Activated T-cell treated with anti-CD3 and anti-CD28 coated beads for 1 hour (primary cell): ENCODE results near the gene NRSN1.

Experiments used
- DNase-seq: peaks from one replicate; pipeline ENCODE4 v3.0.0-alpha.2; 2020; ENCODE audit warnings: low read depth

The NRSN1 gene

GRCh38 chr6:24125980-24126379, at the start of gene NRSN1:
TSS of gene NRSN1 (plus strand) at chr6:24126215. CDS start at chr6:24134328, 8,113 bp downstream.
- DNase-seq: no peak

DNA sequence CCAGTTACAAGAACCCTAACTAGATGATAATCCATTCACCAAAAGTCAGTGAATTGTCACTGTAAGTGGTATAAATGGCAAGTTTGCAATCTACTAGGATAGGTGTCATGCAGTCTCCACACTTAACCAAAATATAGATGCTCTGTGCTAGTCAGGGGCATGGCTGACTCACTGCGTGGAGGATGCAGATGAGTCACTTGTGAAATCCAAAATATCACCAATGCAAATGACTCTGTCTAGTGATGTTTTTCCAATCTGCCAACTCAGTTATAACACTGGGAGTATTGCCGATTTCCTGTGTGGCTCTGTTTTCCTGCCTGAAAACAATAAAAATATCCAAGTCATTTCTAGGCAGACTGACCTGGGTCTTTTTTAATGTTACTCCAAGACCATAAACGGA, 47.8 kb upstream of the NRSN1 start:
- no peak for DNase-seq

- no peak for DNase-seq
Observed at GRCh38 chr6:24079076-24079475, 46.9 kb upstream of the NRSN1 start.

DNA sequence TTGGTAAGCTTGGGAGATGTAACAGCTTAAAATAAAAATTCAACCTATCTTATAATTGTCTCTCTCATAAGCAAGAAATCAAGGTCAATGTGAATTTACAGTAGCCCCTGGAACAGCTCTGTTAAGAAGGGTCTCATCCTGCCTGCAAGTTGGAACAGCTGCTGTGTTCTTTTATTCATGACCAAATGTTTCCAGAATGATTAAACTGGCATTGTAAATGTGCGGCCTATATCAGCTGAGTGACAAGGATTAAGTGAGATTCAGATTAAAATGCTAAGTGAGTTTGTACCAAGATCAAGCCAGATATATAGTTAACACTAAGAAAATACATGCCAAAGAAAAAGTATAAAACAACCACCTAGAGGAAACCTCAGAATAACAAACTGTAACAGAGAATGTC, 45.3 kb upstream of the NRSN1 start:
- no peak for DNase-seq

DNA sequence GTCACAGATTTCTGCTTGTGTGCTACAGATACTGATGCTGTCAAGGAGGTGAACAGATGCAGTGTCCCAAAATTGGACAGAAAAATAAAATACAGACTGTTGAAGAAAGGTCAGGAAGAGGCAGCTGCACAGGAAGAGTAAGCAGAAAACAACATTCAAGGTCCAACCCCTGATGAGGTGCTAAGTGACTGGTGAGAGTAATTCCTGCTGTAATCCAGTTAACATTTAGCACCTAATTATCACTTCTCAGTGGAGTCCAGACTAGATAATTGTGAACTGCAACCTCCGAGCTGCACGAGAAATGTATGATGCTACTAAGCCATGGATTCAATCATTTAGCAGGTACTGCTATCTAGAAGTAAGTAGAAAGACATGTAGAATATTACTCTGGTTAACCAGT, 36.3 kb upstream of the NRSN1 start:
- DNase-seq: no peak

GRCh38 chr6:24092407-24092806, 33.6 kb upstream of the NRSN1 start:
- no peak for DNase-seq

DNA sequence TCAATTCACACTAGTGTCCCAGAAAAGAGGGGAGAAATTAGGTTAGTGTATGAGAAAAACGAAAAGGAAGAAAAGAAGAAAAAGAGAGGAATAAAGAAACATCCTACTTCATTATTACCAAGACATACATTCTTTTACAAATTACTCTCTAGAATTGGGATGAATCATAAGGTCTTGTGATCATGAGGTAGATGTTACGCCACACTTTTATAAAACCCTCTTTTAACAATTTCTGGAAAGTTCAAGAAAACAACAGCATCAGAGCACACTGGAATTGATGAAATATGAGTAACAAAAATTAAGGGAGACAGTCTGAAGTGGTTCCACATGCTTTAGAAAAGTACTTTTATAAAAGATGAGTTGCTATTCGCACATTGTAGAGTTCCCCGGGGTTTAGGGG, 32.6 kb upstream of the NRSN1 start:
- no peak for DNase-seq

DNA sequence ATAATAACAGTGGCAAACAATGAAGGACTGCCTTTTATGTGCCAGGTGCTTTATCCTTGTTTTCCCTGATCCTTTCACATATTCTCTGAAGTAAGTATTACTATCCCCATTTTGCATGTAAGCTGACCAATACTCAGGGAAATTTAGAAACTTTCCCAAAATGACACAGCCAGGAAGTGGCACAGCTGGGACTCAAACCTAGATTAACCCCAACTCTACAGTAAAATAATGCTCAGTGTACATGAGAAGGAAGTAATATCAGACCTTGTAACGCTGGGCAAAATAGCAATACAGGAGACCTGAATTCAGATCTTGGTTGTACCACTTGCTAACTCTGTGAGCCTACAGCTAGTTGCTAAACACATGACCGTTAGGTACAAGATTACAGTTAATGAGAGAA, 26.8 kb upstream of the NRSN1 start:
- DNase-seq: no peak

GRCh38 chr6:24100024-24100769, 25.8 kb upstream of the NRSN1 start:
- DNase-seq: no peak

GRCh38 chr6:24100770-24101155, 25.3 kb upstream of the NRSN1 start:
- no peak for DNase-seq

DNA sequence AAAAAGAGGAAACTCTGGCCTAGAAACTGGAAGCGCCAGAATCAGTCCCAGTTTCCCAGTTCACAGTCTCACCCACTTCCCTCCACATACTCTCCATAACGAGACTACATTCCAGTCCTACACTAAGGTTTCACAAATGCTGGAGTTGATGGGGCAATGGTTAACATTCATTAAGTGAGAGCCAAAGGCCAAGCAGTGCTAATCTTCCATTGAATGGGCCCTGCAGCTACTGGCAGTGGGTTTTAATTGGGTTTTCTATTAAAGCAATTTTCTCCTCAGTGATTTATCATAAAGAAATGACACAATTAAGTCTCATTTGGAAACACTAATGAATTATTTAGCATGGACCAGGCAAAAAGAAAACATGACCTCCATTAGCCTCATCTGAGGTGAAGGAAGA, 20.8 kb upstream of the NRSN1 start:
- no peak for DNase-seq

DNA sequence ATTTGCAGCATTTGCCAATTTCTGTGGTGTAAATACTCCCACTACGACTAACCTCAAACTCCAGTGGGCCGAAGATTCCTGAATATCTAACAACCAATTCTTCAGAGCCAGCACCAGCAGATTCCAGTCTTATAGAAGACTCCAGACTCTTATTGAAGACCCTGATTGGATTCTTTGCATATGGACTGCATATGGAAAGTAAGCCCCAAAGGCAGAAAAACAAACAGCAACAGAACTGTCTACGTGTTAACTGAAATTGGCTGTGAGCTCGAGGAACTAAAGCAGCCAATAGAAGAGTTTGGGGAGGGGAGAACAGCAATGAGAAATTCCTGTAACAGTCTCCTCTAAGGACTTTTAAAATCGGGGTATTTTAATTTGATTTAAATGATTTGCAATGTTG, 19.7 kb upstream of the NRSN1 start:
- no peak for DNase-seq

DNA sequence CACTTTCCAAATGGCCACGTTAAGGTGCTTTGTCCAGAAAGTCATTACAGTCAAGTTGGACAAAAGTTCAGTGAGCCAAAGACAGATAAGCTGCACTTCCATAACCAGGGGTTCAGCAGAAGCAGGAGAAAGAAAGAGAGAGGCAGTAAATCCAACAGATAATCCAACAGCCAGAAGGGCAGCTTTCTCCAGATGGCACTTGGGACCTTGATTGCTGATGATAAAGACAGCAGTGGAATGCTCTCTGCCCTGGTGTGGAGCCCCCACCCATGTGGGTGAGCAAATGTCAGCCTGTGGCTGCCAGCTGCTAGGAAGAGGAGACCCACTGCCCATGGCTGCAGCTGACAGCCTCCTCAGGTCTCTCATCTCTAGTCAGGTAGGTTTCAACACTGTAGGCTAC, 18.7 kb upstream of the NRSN1 start:
- DNase-seq: no peak

DNA sequence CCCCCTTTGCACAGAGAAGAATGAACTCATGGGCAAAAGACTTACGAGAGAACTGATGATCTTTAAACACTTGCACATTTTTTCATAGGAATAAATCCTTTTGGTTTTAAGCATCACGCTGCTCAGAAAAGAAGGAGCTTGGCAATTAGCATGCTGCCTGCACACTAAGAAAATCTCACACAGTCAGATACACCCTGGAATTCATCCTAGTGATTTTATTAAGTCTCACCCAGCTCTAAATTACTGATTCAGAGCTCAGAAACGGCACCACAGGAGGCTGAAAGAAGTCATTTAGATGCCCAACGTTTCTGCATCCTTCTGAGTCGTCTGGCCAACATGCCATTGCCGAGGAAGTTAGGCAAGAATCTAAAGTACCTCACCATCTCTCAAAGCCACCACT, 18.0 kb upstream of the NRSN1 start:
- no peak for DNase-seq

GRCh38 chr6:24110417-24110816, 15.6 kb upstream of the NRSN1 start:
- no peak for DNase-seq

GRCh38 chr6:24113891-24114290, 12.1 kb upstream of the NRSN1 start:
- no peak for DNase-seq

GRCh38 chr6:24117021-24117420, 9.0 kb upstream of the NRSN1 start:
- DNase-seq: no peak

DNA sequence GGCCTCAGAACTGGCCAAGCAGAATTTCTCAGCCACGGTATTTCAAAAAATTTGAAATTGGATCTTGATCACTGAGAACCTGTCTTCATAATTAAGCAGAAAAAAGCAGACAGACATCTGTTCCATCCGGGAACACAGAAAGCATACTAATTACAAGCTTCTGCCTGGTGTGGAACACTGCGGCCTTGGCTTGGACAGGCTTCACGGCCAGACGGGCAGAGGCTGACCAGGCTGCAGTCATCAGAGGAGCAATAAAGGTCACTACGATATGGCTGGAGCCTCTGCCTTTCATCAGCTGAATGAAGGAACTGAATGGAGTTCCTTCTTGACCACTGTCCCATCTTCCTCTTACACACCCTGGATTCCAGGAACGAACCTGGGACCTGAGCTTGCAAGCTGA, 3.9 kb upstream of the NRSN1 start:
- DNase-seq: no peak

- no peak for DNase-seq
Observed at GRCh38 chr6:24126586-24127192, 674 bp downstream of the NRSN1 start.

- DNase-seq: no peak
Observed at GRCh38 chr6:24127316-24127715, 1.3 kb downstream of the NRSN1 start.

GRCh38 chr6:24131751-24132150, 5.7 kb downstream of the NRSN1 start:
- DNase-seq: no peak

DNA sequence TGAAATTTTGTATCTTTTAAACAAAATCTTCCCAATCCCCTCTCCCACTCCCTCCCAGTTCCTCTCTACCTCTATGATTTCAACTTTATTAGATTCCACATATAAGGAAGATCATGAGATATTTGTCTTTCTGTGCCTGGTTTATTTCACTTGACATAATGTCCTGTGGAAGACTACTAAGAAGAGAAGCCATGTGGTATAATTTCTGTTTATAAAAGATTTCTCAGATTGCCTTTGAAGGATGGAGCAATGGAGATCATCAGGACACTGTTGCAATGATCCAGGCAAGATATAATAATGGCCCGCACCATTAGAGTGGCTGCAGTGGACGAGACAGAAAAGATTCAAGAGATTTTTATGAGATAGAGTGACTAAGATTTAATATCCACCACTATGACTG, 13.1 kb downstream of the NRSN1 start:
- DNase-seq: no peak

DNA sequence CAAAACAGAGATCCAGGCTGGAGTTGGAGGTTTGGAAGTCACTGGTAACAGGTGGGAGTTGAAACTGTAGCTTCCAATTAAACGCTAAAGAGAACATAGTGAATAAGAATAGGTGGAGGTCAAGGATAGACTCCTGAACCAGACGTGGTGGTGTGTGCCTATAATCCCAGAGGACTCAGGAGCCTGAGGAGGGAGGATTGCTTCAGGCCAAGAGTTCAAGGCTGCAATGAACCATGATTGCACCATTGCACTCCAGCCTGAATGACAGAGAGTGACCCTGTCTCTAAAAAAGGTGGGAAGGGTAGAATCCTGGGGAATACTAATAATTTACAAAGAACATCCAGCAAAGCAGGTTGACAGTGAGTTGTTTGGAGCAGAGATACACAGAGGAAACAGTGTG, 13.6 kb downstream of the NRSN1 start:
- no peak for DNase-seq

DNA sequence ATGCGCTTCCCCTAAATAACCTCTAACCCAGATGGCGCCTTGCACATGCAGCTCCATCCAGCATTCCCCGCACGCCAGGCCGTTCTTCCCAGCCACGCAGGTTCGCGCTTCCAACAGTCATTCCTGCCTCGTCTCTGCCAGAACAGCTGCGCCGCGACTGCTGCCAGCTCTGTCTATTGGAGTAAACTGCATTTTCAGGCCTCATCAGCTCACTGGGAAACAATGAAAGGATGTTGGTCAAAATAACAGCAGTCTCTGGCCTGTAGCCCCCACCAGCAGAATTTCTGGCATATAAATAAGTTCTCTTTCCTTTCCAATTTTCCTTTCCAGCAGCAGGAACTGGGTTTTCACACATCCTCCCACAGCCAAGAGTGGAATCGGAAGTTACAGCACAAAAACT, 14.6 kb downstream of the NRSN1 start:
- DNase-seq: no peak
